Choroid plexus epithelial cell (primary cell): Measurements from ENCODE around the gene APOO.

Experiments
- DNase-seq: peaks from one replicate; pipeline ENCODE4 v3.0.0-alpha.2; 2010; ENCODE audit warnings: low read depth
- H3K4me3 ChIP-seq: 2 replicates; pipeline ENCODE4 v1.5.1; 2011; ENCODE audit warnings: low read depth, mild to moderate bottlenecking, control low read depth, low read length, moderate library complexity
- TF ChIP-seq, protein P1 (sequence below): conservative IDR thresholded peaks from 2 replicates; pipeline ENCODE4 v1.5.1; 2011; ENCODE audit warnings: low read depth, mild to moderate bottlenecking, control low read depth, inconsistent platforms, low read length, moderate library complexity

Gene APOO

DNA sequence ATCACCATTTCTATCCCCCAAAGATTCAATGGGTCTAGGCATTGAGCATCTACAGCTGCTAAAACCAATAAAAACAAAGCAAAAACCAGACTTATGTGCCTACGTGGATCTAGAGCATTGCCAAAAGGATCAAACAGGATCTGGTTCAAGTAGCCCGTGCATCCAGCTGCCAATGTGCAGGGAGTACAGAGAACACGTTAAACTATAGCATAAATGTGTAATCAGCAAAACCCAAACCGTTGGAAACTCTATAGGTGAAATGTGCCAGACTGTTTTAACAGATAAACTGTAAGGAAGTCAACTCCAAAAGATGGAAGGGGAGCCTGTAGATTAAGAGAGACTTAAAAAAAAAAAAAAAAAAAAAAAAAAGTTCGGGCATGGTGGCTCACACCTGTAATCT, 58.5 kb downstream of the APOO start:
- TF ChIP-seq, protein P1, sequence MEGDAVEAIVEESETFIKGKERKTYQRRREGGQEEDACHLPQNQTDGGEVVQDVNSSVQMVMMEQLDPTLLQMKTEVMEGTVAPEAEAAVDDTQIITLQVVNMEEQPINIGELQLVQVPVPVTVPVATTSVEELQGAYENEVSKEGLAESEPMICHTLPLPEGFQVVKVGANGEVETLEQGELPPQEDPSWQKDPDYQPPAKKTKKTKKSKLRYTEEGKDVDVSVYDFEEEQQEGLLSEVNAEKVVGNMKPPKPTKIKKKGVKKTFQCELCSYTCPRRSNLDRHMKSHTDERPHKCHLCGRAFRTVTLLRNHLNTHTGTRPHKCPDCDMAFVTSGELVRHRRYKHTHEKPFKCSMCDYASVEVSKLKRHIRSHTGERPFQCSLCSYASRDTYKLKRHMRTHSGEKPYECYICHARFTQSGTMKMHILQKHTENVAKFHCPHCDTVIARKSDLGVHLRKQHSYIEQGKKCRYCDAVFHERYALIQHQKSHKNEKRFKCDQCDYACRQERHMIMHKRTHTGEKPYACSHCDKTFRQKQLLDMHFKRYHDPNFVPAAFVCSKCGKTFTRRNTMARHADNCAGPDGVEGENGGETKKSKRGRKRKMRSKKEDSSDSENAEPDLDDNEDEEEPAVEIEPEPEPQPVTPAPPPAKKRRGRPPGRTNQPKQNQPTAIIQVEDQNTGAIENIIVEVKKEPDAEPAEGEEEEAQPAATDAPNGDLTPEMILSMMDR = no peak
- DNase-seq = no peak
- no peak overlapping the region for H3K4me3 ChIP-seq

DNA sequence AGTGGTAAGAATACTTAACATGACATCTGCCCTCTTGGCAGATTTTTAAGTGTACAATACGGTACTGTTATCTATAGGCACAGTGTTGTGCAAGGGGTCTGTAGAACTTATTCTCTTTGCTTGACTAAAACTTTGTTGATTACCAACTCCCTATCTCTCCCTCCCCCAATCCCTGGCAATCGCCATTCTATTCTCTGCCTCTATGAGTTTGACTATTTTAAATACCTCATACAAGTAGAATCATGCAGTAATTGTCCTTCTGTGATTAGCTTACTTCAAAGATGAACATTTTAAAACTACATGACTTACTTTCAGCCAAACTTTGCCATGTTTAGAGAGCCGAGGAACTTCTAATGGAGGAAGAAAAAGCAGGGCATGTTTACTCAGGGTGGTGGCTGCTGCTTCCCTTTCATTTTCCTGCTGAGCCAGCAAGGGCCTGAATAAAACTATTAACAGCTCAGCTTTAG, 62.4 kb downstream of the APOO start:
- H3K4me3 ChIP-seq = no peak overlapping the region
- TF ChIP-seq, protein P1 = no peak
- DNase-seq = peak; percentile 30

DNA sequence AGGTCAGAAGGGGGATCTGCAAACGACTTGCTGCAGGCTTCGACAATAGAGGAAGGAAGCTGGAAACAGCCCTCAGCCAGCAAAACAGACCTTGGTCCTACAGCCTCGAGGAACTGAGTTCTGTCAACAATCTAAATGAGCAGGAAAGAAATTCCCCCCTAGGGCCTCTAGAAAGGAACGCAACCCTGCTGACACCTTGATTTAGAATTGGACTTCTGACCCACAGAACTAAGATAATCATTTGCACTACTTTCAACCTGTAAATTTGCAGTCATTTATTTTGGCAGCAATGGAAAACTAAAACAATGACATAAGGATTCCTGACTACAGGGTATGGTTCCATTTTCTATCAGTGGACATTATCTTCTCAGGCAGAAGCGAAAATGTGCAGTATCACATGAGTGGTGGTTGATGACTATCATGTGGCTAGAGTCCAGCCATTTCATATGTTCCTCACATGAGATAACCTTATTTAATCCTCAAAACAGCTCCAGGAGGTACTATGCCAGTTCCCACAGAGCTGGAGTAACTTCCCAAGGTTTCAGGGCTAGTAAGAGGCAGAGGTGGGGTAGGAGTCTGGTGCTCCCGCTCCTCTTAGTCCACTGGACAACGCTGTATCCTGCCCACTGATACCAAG, 63.1 kb downstream of the APOO start:
- TF ChIP-seq, protein P1 = no peak
- peak; percentile 59 for DNase-seq
- no peak overlapping the region for H3K4me3 ChIP-seq

DNA sequence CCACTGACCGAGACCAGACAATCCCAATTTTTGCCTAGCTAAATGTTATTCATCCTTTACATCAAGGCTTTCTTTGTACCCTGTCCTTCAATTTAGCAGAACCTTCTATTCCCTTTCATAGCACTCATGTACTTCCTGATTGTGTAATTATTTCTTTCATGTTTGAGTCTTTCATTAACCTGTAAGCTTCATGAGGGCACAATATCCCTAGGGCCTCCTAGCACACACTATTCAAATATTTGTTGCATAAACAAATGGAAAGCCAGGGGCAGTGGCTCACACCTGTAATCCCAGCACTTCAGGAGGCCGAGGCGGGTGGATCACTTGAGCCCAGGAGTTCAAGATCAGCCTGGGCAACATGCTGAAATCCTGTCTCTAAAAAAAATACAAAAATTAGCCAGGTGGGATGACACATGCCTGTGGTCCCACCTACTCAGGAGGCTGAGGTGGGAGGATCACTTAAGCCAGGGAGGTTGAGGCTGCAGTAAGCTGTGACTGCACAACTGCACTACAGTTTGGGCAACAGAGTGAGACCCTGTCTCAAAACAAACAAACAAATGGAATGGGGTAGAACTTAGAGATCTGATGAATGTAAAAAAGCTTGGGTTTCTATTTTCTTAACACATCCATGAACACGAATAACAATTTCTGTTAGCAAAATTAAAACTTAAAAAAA, 65.8 kb downstream of the APOO start:
- TF ChIP-seq, protein P1 = no peak
- no peak overlapping the region for H3K4me3 ChIP-seq
- DNase-seq = no peak

DNA sequence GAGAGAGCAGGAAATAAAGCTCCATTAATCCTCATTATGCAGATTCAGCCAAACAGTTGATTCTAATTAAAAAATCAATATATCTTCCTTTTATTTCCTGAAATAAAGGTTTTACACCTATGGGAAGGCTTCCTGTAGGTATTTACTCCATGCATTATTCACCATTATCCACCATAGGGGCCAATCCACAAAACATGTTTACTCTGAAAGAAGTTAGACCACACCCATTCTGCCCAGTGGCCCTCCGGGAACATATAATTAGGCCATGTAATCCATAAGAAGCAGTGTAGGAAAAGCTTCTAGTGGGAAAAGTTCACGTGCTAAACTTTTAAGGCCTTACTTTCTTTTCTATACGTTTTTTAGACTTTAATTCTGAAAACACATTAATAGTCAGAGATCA, 67.1 kb downstream of the APOO start:
- no peak for DNase-seq
- H3K4me3 ChIP-seq = no peak overlapping the region
- TF ChIP-seq, protein P1 = no peak

DNA sequence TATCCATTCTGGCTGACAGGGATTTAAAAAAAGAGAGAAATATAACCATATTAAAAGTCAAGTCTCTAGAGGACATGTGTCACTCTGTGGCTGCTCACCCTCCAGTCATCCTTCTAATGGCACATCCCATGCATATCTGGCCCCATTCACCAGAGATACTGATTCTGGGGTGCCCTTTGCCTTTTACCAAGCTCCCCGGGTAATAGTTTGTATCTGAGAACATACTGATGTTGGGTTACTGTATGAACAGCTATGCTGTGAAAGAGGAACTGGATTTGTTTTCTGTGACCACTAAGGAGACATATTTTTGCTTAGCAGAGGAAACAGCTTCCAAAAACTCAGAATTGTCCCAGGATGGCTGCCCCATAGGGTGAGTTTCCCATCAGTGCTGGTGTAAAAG, 68.8 kb downstream of the APOO start:
- no peak for DNase-seq
- H3K4me3 ChIP-seq = no peak overlapping the region
- TF ChIP-seq, protein P1 = no peak

DNA sequence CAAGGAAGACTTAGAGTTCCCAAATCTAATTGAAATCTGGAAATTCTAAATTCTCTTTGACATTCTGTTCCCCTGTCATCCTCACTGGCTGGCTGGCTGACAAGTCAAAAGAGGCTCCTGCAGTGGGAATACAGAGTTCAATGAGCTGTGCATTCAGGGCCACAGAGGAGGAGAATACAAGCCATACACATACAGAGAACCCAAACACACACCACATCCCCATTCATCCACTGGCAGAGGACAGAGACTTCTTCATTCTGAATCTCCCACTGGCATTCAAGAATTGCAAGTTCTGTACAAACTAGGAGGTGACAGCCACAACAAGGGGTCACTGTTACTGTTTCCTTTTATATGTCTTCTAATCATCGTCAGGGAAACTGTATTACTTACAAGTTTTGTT, 75.0 kb downstream of the APOO start:
- DNase-seq = no peak
- TF ChIP-seq, protein P1 = no peak
- H3K4me3 ChIP-seq = no peak overlapping the region
